A673 (cell line): ENCODE data around the gene DHRSX.

Experiments used
- CTCF ChIP-seq: fragments of 300-800, 200-600 bp; sonication (generic); conservative IDR thresholded peaks from 2 replicates; pipeline ENCODE4 v1.5.1; 2017; ENCODE audit warnings: low read depth, mild to moderate bottlenecking, antibody characterized with exemption, low read length, moderate library complexity, mixed read lengths
- EZH2 ChIP-seq: fragments of 200-600 bp; sonication (generic); IDR thresholded peaks from 2 replicates; pipeline ENCODE4 v1.6.1; 2017; ENCODE audit warnings: borderline replicate concordance, low read depth, mild to moderate bottlenecking, mixed read lengths, antibody characterized with exemption, low read length; ENCODE audit not compliant: poor library complexity, severe bottlenecking

GRCh38 chrX:2387614-2388239 lies 113.0 kb downstream of the DHRSX start:
- TF ChIP-seq CTCF (no peak), EZH2 (no peak)
